ENCODE results near the gene MTMR3. TPM values are rescaled to one million over a fixed set of nuclear protein-coding genes. Genes with fewer than 3 reads are reported as not detected.

Gene MTMR3
- total RNA-seq, 1 donor from 2014 or later = 41.0 TPM

DNA sequence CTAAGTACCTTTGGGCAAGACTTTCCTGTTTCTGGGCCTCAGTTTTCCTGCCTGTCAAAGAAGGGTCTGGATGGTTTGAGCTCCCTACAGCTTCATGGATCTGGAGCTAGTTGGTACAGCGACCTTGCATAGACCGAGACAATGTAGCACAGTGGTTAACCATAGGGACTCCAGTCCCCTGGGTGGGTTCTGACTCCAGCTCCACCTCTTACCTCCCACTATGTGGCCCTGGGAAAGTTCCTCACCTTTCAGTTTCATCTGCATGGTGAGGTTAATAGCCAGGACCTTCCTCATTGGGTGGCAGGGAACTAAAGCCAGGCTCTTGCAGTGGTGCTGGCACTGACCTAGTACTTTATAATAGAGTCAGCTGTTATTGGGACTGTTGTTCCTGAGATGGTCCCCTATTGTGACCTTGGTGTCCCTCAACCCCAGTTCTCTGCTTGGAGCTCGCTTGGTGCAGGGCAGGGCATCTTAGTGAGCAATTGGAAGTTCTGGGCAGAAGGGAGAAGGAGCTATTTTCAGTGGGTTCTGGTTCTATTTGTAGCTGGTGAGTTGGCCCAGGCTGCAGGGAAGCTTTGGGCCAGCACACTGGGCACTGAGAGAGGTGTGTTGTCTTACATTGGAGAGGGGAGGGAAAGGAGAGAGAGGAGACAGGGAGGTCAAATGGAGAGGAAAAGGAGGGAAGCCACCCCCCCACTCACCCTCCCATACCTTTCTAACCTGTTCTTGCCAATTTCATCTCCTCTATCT is 10.7 kb upstream of the MTMR3 start:
- DNase-seq (ENCODE audit: low read depth) (no peak), FAIRE-seq (no peak)
- Mint-ChIP-seq H3K27me3 (ENCODE audit: low read depth, unreplicated experiment) (peaks cover 2% of the 10 kb centered on the region), H3K36me3 (ENCODE audit: low read depth, unreplicated experiment) (no peaks in the 10 kb centered on the region), H3K27ac (ENCODE audit: unreplicated experiment) (no peak overlapping the region), H3K4me1 (ENCODE audit: low read depth, unreplicated experiment) (peaks cover 11% of the 10 kb centered on the region), H3K9me3 (ENCODE audit: unreplicated experiment) (peaks cover 2% of the 10 kb centered on the region), H3K4me3 (ENCODE audit: unreplicated experiment) (no peak overlapping the region)
- Histone ChIP-seq H3K79me2 (ENCODE audit: insufficient read depth, low read length) (no peaks in the 10 kb centered on the region), H3K36me3 (ENCODE audit: insufficient read depth, low read length) (no peaks in the 10 kb centered on the region), H4K20me1 (ENCODE audit: insufficient read depth, low read length) (no peaks in the 10 kb centered on the region), H3K27me3 (ENCODE audit: insufficient read depth, low read length) (no peaks in the 10 kb centered on the region), H3K4me2 (ENCODE audit: low read length) (no peak overlapping the region), H3K27ac (ENCODE audit: low read depth, low read length) (no peak overlapping the region), H3K9ac (ENCODE audit: low read length) (no peak overlapping the region), H3K9me3 (ENCODE audit: insufficient read depth, low read depth, low read length) (no peaks in the 10 kb centered on the region), H3K4me3 (ENCODE audit: insufficient read depth, low read depth, low read length) (no peak overlapping the region), H3K4me1 (ENCODE audit: insufficient read depth, low read length) (no peaks in the 10 kb centered on the region), H2AFZ (ENCODE audit: low read depth, low read length) (no peak overlapping the region)
- TF ChIP-seq EZH2 (IDR thresholded peaks at IDR 0.05; ENCODE audit: insufficient read depth, low read length) (no peak), CTCF (IDR thresholded peaks at IDR 0.05; ENCODE audit: insufficient read depth, low read depth, low read length) (no peak)

- H3K36me3 Mint-ChIP-seq (ENCODE audit: low read depth, unreplicated experiment) = no peaks in the 10 kb centered on the region
- no peak overlapping the region for H3K9ac ChIP-seq (ENCODE audit: low read length)
- no peaks in the 10 kb centered on the region for H3K27me3 ChIP-seq (ENCODE audit: insufficient read depth, low read length)
- H4K20me1 ChIP-seq (ENCODE audit: insufficient read depth, low read length) = no peaks in the 10 kb centered on the region
- no peak overlapping the region for H2AFZ ChIP-seq (ENCODE audit: low read depth, low read length)
- no peak overlapping the region for H3K4me3 ChIP-seq (ENCODE audit: insufficient read depth, low read depth, low read length)
- FAIRE-seq = no peak
- no peak overlapping the region for H3K4me2 ChIP-seq (ENCODE audit: low read length)
- H3K79me2 ChIP-seq (ENCODE audit: insufficient read depth, low read length) = no peaks in the 10 kb centered on the region
- H3K4me3 Mint-ChIP-seq (ENCODE audit: unreplicated experiment) = no peak overlapping the region
- H3K36me3 ChIP-seq (ENCODE audit: insufficient read depth, low read length) = no peaks in the 10 kb centered on the region
- no peak for TF ChIP-seq EZH2 (IDR thresholded peaks at IDR 0.05; ENCODE audit: insufficient read depth, low read length)
- TF ChIP-seq CTCF (IDR thresholded peaks at IDR 0.05; ENCODE audit: insufficient read depth, low read depth, low read length) = no peak
- no peak overlapping the region for H3K27ac ChIP-seq (ENCODE audit: low read depth, low read length)
- H3K9me3 ChIP-seq (ENCODE audit: insufficient read depth, low read depth, low read length) = no peaks in the 10 kb centered on the region
- H3K9me3 Mint-ChIP-seq (ENCODE audit: unreplicated experiment) = peaks cover 2% of the 10 kb centered on the region
- H3K27me3 Mint-ChIP-seq (ENCODE audit: low read depth, unreplicated experiment) = peaks cover 2% of the 10 kb centered on the region
- H3K4me1 ChIP-seq (ENCODE audit: insufficient read depth, low read length) = no peaks in the 10 kb centered on the region
- DNase-seq (ENCODE audit: low read depth) = no peak
- peaks cover 14% of the 10 kb centered on the region for H3K4me1 Mint-ChIP-seq (ENCODE audit: low read depth, unreplicated experiment)
- no peak overlapping the region for H3K27ac Mint-ChIP-seq (ENCODE audit: unreplicated experiment)
Measured at GRCh38 chr22:29872989-29873388, 10.0 kb upstream of the MTMR3 start.

GRCh38 chr22:29873943-29874342 is 9.0 kb upstream of the MTMR3 start:
- Mint-ChIP-seq H3K36me3 (ENCODE audit: low read depth, unreplicated experiment) (no peaks in the 10 kb centered on the region), H3K4me3 (ENCODE audit: unreplicated experiment) (no peak overlapping the region), H3K27ac (ENCODE audit: unreplicated experiment) (no peak overlapping the region), H3K4me1 (ENCODE audit: low read depth, unreplicated experiment) (peaks cover 15% of the 10 kb centered on the region), H3K9me3 (ENCODE audit: unreplicated experiment) (peaks cover 2% of the 10 kb centered on the region), H3K27me3 (ENCODE audit: low read depth, unreplicated experiment) (peaks cover 2% of the 10 kb centered on the region)
- Histone ChIP-seq H4K20me1 (ENCODE audit: insufficient read depth, low read length) (no peaks in the 10 kb centered on the region), H3K9me3 (ENCODE audit: insufficient read depth, low read depth, low read length) (no peaks in the 10 kb centered on the region), H3K9ac (ENCODE audit: low read length) (no peak overlapping the region), H3K79me2 (ENCODE audit: insufficient read depth, low read length) (no peaks in the 10 kb centered on the region), H3K4me2 (ENCODE audit: low read length) (no peak overlapping the region), H3K4me1 (ENCODE audit: insufficient read depth, low read length) (no peaks in the 10 kb centered on the region), H3K36me3 (ENCODE audit: insufficient read depth, low read length) (no peaks in the 10 kb centered on the region), H3K27me3 (ENCODE audit: insufficient read depth, low read length) (no peaks in the 10 kb centered on the region), H3K4me3 (ENCODE audit: insufficient read depth, low read depth, low read length) (no peak overlapping the region), H3K27ac (ENCODE audit: low read depth, low read length) (no peak overlapping the region), H2AFZ (ENCODE audit: low read depth, low read length) (no peak overlapping the region)
- no peak for TF ChIP-seq CTCF (IDR thresholded peaks at IDR 0.05; ENCODE audit: insufficient read depth, low read depth, low read length)
- no peak for TF ChIP-seq EZH2 (IDR thresholded peaks at IDR 0.05; ENCODE audit: insufficient read depth, low read length)
- DNase-seq (ENCODE audit: low read depth) (no peak), FAIRE-seq (no peak)
